ENCODE measurements around the gene ST7. TPM values are rescaled to one million over a fixed set of nuclear protein-coding genes. Genes with fewer than 3 reads are reported as not detected.

ST7 gene
- total RNA-seq, 1 experiment from 2014 or later, result 19.6 TPM

- BruUV-seq (replicated peaks), result no TSS peak
- H3K9me3 ChIP-seq (ENCODE audit: control insufficient read depth, insufficient read depth, low read depth, low read length), result no peaks in the 10 kb centered on the region
- POLR2A ChIA-PET, result no interaction called here
- no peak overlapping the region for H3K27ac ChIP-seq (ENCODE audit: low read length)
- ATAC-seq (no peak), DNase-seq (ENCODE audit: low read depth, low spot score) (no peak)
- no peak overlapping the region for H3K4me3 ChIP-seq (ENCODE audit: low read depth in 2 of 2, low read length in 2 of 2)
- no peaks in the 10 kb centered on the region for H3K36me3 ChIP-seq (ENCODE audit: control insufficient read depth, insufficient read depth, low read length)
- TF ChIP-seq SIN3A (IDR thresholded peaks at IDR 0.05; ENCODE audit: borderline replicate concordance, insufficient read depth, low read depth, low read length) (no peak), POLR2AphosphoS5 (IDR thresholded peaks at IDR 0.05; ENCODE audit: low read depth, low read length) (no peak), REST (IDR thresholded peaks at IDR 0.05; ENCODE audit: insufficient read depth in 1 of 2, low read depth in 2 of 2, low read length in 1 of 2) (no peak), CTCF (IDR thresholded peaks at IDR 0.05) (no peak), TCF7L2 (IDR thresholded peaks at IDR 0.05; ENCODE audit: low read depth, low read length) (no peak)
- no peaks in the 10 kb centered on the region for H3K27me3 ChIP-seq (ENCODE audit: control insufficient read depth, insufficient read depth, low read length)
- CTCF ChIA-PET, result no interaction called here
- intact Hi-C loops (cut with micrococcal nuclease; ENCODE audit: unreplicated experiment), result no loop called here
- no peaks in the 10 kb centered on the region; the same call in 1 of the 2 replicates for H3K4me1 ChIP-seq (ENCODE audit: control insufficient read depth, insufficient read depth, low read length)
- in situ Hi-C loops (cut with HindIII; ENCODE audit: low pct_unique_long_range_greater_than_20kb, low sequenced_read_pairs), result no loop called here
These were observed 263.3 kb downstream of the ST7 start for GRCh38 chr7:117216436-117217069.

- POLR2A ChIA-PET, result no interaction called here
- ATAC-seq, result no peak
- in situ Hi-C loops (cut with HindIII; ENCODE audit: low pct_unique_long_range_greater_than_20kb, low sequenced_read_pairs), result no loop called here
These were observed 264.1 kb downstream of the ST7 start for GRCh38 chr7:117217106-117218035.

More at GRCh38 chr7:117217106-117218035, 264.1 kb downstream of the ST7 start:
- Histone ChIP-seq H3K4me3 (ENCODE audit: low read depth in 2 of 2, low read length in 2 of 2) (no peak overlapping the region), H3K9me3 (ENCODE audit: control insufficient read depth, insufficient read depth, low read depth, low read length) (no peaks in the 10 kb centered on the region), H3K4me1 (ENCODE audit: control insufficient read depth, insufficient read depth, low read length) (no peaks in the 10 kb centered on the region; the same call in 1 of the 2 replicates), H3K27me3 (ENCODE audit: control insufficient read depth, insufficient read depth, low read length) (no peaks in the 10 kb centered on the region), H3K27ac (ENCODE audit: low read length) (no peak overlapping the region), H3K36me3 (ENCODE audit: control insufficient read depth, insufficient read depth, low read length) (no peaks in the 10 kb centered on the region)
- CTCF ChIA-PET, result no interaction called here
- no peak for DNase-seq (ENCODE audit: low read depth, low spot score)
- TF ChIP-seq CTCF (IDR thresholded peaks at IDR 0.05) (no peak), TCF7L2 (IDR thresholded peaks at IDR 0.05; ENCODE audit: low read depth, low read length) (no peak), REST (IDR thresholded peaks at IDR 0.05; ENCODE audit: insufficient read depth in 1 of 2, low read depth in 2 of 2, low read length in 1 of 2) (no peak), SIN3A (IDR thresholded peaks at IDR 0.05; ENCODE audit: borderline replicate concordance, insufficient read depth, low read depth, low read length) (no peak), POLR2AphosphoS5 (IDR thresholded peaks at IDR 0.05; ENCODE audit: low read depth, low read length) (no peak)
- BruUV-seq (replicated peaks), result no TSS peak
- intact Hi-C loops (cut with micrococcal nuclease; ENCODE audit: unreplicated experiment), result no loop called here

All from Panc1 (cell line).